ENCODE data around the gene VSTM2L.

Gene VSTM2L

GRCh38 chr20:37899105-37900045, 3.6 kb upstream of the VSTM2L start:
- DNase-seq (ENCODE audit: low read depth), result no peak

- no peak for DNase-seq (ENCODE audit: low read depth)
Observed at GRCh38 chr20:37901240-37901639, 1.7 kb upstream of the VSTM2L start.

- DNase-seq (ENCODE audit: low read depth), result no peak
Observed at GRCh38 chr20:37901654-37902503, 1.0 kb upstream of the VSTM2L start.

- DNase-seq (ENCODE audit: low read depth), result no peak
Observed at GRCh38 chr20:37903317-37904007, 535 bp downstream of the VSTM2L start.

- DNase-seq (ENCODE audit: low read depth), result no peak
Observed at GRCh38 chr20:37904008-37904642, 1.2 kb downstream of the VSTM2L start.

GRCh38 chr20:37904845-37905373, 2.0 kb downstream of the VSTM2L start:
- DNase-seq (ENCODE audit: low read depth), result no peak

GRCh38 chr20:37905671-37906613, 3.0 kb downstream of the VSTM2L start:
- no peak for DNase-seq (ENCODE audit: low read depth)

GRCh38 chr20:37907330-37907676, 4.4 kb downstream of the VSTM2L start:
- DNase-seq (ENCODE audit: low read depth), result no peak

- DNase-seq (ENCODE audit: low read depth), result no peak
Observed at GRCh38 chr20:37907677-37908401, 4.9 kb downstream of the VSTM2L start.

GRCh38 chr20:37911261-37911660, 8.3 kb downstream of the VSTM2L start:
- no peak for DNase-seq (ENCODE audit: low read depth)

- DNase-seq (ENCODE audit: low read depth), result no peak
Observed at GRCh38 chr20:37911838-37912281, 8.9 kb downstream of the VSTM2L start.

- no peak for DNase-seq (ENCODE audit: low read depth)
Observed at GRCh38 chr20:37912874-37913273, 9.9 kb downstream of the VSTM2L start.

GRCh38 chr20:37913567-37914366, 10.8 kb downstream of the VSTM2L start:
- DNase-seq (ENCODE audit: low read depth), result no peak

- no peak for DNase-seq (ENCODE audit: low read depth)
Observed at GRCh38 chr20:37914367-37914671, 11.4 kb downstream of the VSTM2L start.

GRCh38 chr20:37914672-37915433, 11.9 kb downstream of the VSTM2L start:
- DNase-seq (ENCODE audit: low read depth), result no peak

GRCh38 chr20:37915434-37915787, 12.5 kb downstream of the VSTM2L start:
- DNase-seq (ENCODE audit: low read depth), result no peak

- DNase-seq (ENCODE audit: low read depth), result no peak
Observed at GRCh38 chr20:37915800-37916570, 13.1 kb downstream of the VSTM2L start.

- DNase-seq (ENCODE audit: low read depth), result no peak
Observed at GRCh38 chr20:37917461-37917860, 14.5 kb downstream of the VSTM2L start.
